Erythroblast (primary cell): ENCODE results near the gene EMC10.

Experiments used
- GATA1 ChIP-seq: IDR thresholded peaks from 2 replicates; pipeline ENCODE4 v1.6.1; 2011; ENCODE audit warnings: low read depth, mild to moderate bottlenecking, control low read depth, low read length, moderate library complexity
- POLR2A ChIP-seq: IDR thresholded peaks from 2 replicates; pipeline ENCODE4 v1.6.1; 2011; ENCODE audit warnings: mild to moderate bottlenecking, low read length

DNA sequence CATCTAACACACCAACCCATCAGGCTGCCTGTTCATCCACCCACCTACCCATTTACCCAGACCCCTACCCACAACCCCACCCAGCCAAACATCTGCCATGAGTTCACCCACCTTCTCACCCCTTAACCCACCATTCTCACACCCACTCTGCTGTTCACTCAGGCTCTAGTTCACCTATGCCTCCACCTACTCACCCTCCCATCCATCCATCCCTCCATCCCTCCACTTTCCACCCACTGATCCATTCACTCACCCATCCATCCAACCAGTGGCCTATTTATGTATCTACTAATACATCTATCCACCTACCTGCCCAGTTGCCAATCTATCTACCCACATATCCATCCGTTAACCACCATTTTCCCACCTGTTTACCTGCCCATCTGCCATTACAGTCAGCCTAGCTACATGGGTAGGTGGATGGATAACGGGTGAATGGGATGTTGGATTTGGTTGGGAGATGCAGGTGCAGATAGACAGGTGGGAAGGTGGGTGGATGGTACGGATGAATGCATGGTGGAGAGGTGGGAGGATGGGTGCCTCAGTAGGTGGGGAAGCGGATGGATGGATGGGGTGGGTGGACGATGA lies 38.4 kb upstream of the EMC10 start:
- TF ChIP-seq POLR2A (no peak), GATA1 (no peak)
